Testis (tissue), 3 donors: Measurements from ENCODE around the gene FBLN5. TPM values are rescaled to one million over a fixed set of nuclear protein-coding genes. Genes with fewer than 3 reads are reported as not detected.

ENCODE experiments used
- DNase-seq: peaks from one replicate; pipeline ENCODE4 v3.0.0-alpha.2; 2019
- H3K27ac ChIP-seq, 2 donors: fragments of 200-600 bp; sonication (generic); one replicate each; pipeline ENCODE4 v1.5.1; 2019
- H3K27me3 ChIP-seq: fragments of 200-600 bp; sonication (generic); one replicate; pipeline ENCODE4 v1.5.1; 2019
- H3K36me3 ChIP-seq: fragments of 200-600 bp; sonication (generic); one replicate; pipeline ENCODE4 v1.5.1; 2017; ENCODE audit warnings: low read depth; ENCODE audit errors: missing control alignments
- H3K4me1 ChIP-seq: fragments of 200-600 bp; sonication (generic); one replicate; pipeline ENCODE4 v1.5.1; 2019
- H3K4me3 ChIP-seq, 2 donors: fragments of 200-600 bp; sonication (generic); one replicate each; pipeline ENCODE4 v1.5.1; 2017 to 2019
- H3K9me3 ChIP-seq: fragments of 200-600 bp; sonication (generic); one replicate; pipeline ENCODE4 v1.5.1; 2017
- CTCF ChIP-seq, 3 experiments: fragments of 450-650 bp in 2 of 3; fragments of 200-600 bp in 1 of 3; sonication (generic) in 1 of 3; IDR thresholded peaks; one replicate each; pipeline ENCODE4 v1.5.1; 2016 to 2019; ENCODE audit warnings: antibody characterized with exemption in 3 of 3, mild to moderate bottlenecking in 2 of 3, moderate library complexity in 1 of 3
- POLR2A ChIP-seq: fragments of 450-650 bp; IDR thresholded peaks from one replicate; pipeline ENCODE4 v1.6.1; 2017; ENCODE audit warnings: antibody characterized with exemption, mild to moderate bottlenecking, moderate library complexity
- WGBS, 2 donors: methylation state at CpG; one replicate each; pipeline ENCODE4 v1.1.5; 2018; 5-methylcytosine and 5-hydroxymethylcytosine counted together
- intact Hi-C: fragments of 100-400 bp; cut with DNase I; formaldehyde crosslinking; loops from one replicate; pipeline ENCODE4 v1.15.1; 2023; ENCODE audit warnings: low total_unique reads
- polyA plus RNA-seq: library from polyadenylated mRNA; stranded (reverse); fragments of 350-450 nt; fragmentation: Illumina TruSeq; extraction: RNeasy Lipid Tissue Mini Kit (QIAGEN cat#74804); gene quantifications from one replicate; pipeline ENCODE4 v1.2.3, GENCODE V29; 2014; ENCODE audit warnings: low read depth, low replicate concordance; ENCODE audit not compliant: insufficient read depth
- total RNA-seq, 2 donors: library from RNA; depleted of rRNA; stranded (reverse); fragments of >200 nt; gene quantifications; one replicate each; pipeline ENCODE4 v1.2.3, GENCODE V29; 2016

Gene FBLN5
- total and polyA plus RNA-seq, 3 donors from 2014 or later, result 88.1 to 118 (median 110) TPM

- WGBS, 2 donors, result 80 to 84% methylated on average over 4 of the region's 4 CpGs
- Histone ChIP-seq H3K27ac (no peak overlapping the region), H3K9me3 (no peaks in the 10 kb centered on the region), H3K4me1 (no peaks in the 10 kb centered on the region), H3K4me3 (no peak overlapping the region), H3K36me3 (no peaks in the 10 kb centered on the region), H3K27me3 (no peaks in the 10 kb centered on the region)
- TF ChIP-seq CTCF (IDR thresholded peaks at IDR 0.05), result no peak
- TF ChIP-seq POLR2A, result no peak
- intact Hi-C loops, result no loop called here
- no peak for DNase-seq
Measured at GRCh38 chr14:91844029-91844428, 103.5 kb downstream of the FBLN5 start.

DNA sequence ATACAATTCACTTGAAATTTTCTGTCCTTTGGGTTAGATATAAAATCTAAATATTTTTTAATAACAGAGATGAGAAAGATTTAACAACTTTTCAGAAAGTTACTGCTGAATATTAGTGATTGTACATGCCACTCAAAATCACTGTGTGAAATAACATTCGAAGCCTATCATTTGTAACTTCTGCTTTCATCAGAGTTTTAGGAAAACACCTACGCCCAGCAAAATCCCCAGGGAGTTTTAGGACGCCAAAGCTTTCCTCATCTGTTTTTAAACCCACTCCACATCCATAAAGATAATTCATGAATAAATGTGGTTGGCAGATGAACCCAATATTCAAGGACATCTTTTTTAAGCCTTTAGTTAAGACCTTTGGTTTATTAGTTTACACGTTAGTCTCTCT, 104.1 kb downstream of the FBLN5 start:
- no peaks in the 10 kb centered on the region for H3K4me1 ChIP-seq
- H3K9me3 ChIP-seq, result no peaks in the 10 kb centered on the region
- intact Hi-C loops, result no loop called here

GRCh38 chr14:91841065-91841464, 106.4 kb downstream of the FBLN5 start:
- no peak overlapping the region for H3K27ac ChIP-seq

More for the DNA sequence above, 104.1 kb downstream of the FBLN5 start:
- no peak for TF ChIP-seq POLR2A
- TF ChIP-seq CTCF (IDR thresholded peaks at IDR 0.05), result no peak
- no peak for DNase-seq
- Histone ChIP-seq H3K4me3 (no peak overlapping the region), H3K27ac (no peak overlapping the region), H3K36me3 (no peaks in the 10 kb centered on the region), H3K27me3 (no peaks in the 10 kb centered on the region)
- WGBS, 2 donors, result 72 to 77% methylated on average over 4 of the region's 4 CpGs

DNA sequence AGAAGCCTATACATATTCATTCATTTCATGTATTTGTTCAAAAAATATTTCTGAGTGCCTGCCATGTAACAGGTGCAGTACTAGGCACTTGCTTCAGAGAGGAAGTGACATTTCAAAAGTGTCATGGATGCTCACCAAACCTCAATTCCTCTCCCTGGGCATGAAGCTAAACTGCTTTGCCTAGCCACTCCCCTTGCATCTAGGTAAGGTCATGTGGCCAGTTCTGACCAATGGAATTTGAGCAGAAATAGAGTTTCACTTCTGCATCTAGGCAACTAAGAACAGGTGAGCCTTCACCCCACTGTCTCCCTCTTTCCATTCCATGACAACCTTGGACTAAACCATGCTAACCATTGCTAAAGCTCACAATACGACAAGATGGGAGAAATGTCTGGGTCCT, 107.7 kb downstream of the FBLN5 start:
- no peaks in the 10 kb centered on the region for H3K9me3 ChIP-seq
- H3K36me3 ChIP-seq, result no peaks in the 10 kb centered on the region
- peaks cover 4% of the 10 kb centered on the region for H3K4me1 ChIP-seq
- no peak for DNase-seq
- no peak for TF ChIP-seq CTCF (IDR thresholded peaks at IDR 0.05)
- no peak overlapping the region for H3K4me3 ChIP-seq
- no peak overlapping the region for H3K27ac ChIP-seq
- no peaks in the 10 kb centered on the region for H3K27me3 ChIP-seq
- 87 to 100% methylated on average over 1 of the region's 1 CpG for WGBS, 2 donors
- intact Hi-C loops, result no loop called here

More at GRCh38 chr14:91841065-91841464, 106.4 kb downstream of the FBLN5 start:
- H3K27me3 ChIP-seq, result no peaks in the 10 kb centered on the region
- peaks cover 4% of the 10 kb centered on the region for H3K4me1 ChIP-seq
- H3K36me3 ChIP-seq, result no peaks in the 10 kb centered on the region
- no peak for TF ChIP-seq CTCF (IDR thresholded peaks at IDR 0.05)
- no peak for TF ChIP-seq POLR2A
- intact Hi-C loops, result no loop called here
- H3K9me3 ChIP-seq, result no peaks in the 10 kb centered on the region
- no peak for DNase-seq
- H3K4me3 ChIP-seq, result no peak overlapping the region

- DNase-seq, result no peak
- Histone ChIP-seq H3K27ac (peak overlapping the region; percentile 83 to 91), H3K27me3 (no peaks in the 10 kb centered on the region), H3K4me1 (peaks cover 4% of the 10 kb centered on the region), H3K36me3 (no peaks in the 10 kb centered on the region), H3K4me3 (peak overlapping the region; percentile 75 to 88), H3K9me3 (no peaks in the 10 kb centered on the region)
- WGBS, 2 donors, result 22 to 37% methylated on average over 12 of the region's 12 CpGs
- no peak for TF ChIP-seq POLR2A
- no peak for TF ChIP-seq CTCF (IDR thresholded peaks at IDR 0.05)
- intact Hi-C loops, result no loop called here
Measured at GRCh38 chr14:91837076-91837475, 110.4 kb downstream of the FBLN5 start.
